Measurements from ENCODE around the gene VENTX. TPM values are rescaled to one million over a fixed set of nuclear protein-coding genes. Genes with fewer than 3 reads are reported as not detected.

Gene VENTX
- total RNA-seq, 1 donor from 2014 or later: not detected

DNA sequence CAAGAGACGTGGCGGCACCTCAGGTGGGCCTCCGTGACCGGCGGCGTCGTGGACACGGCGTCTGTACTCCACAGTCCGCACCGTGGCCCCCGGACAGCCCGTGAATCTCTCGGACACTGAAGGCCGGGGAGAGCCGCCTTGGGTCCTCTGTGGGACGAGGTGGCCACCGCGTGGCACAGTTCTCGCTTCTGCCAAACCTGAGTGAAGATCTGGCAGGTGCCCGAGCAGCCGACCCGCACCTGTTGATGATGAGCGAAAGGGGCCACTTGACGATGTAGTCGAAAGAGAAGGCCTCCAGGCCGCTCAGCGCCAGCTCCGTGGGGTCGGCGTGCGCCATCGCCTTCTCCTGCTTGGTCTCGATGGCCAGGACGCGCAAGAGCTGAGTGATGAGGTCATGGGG, 47.6 kb downstream of the VENTX start:
- no peak for DNase-seq

DNA sequence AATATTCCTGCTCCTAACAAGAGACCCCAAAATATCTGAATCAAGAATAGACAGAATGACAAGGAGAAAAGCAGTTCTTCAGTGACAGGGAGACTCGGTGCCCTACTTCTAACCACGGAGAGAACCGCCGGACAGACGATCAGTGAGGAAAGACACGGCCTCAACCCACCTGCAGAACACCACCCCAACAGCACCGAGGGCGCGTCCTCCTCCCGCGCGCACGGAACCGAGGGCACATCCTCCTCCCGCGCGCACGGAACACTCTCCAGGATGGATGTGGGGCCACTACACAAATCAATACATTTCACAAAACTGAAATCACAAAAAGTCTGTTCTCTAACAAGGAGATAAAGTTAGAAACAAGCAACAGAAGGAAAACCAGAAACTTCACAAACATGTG, 48.7 kb downstream of the VENTX start:
- no peak for DNase-seq

DNA sequence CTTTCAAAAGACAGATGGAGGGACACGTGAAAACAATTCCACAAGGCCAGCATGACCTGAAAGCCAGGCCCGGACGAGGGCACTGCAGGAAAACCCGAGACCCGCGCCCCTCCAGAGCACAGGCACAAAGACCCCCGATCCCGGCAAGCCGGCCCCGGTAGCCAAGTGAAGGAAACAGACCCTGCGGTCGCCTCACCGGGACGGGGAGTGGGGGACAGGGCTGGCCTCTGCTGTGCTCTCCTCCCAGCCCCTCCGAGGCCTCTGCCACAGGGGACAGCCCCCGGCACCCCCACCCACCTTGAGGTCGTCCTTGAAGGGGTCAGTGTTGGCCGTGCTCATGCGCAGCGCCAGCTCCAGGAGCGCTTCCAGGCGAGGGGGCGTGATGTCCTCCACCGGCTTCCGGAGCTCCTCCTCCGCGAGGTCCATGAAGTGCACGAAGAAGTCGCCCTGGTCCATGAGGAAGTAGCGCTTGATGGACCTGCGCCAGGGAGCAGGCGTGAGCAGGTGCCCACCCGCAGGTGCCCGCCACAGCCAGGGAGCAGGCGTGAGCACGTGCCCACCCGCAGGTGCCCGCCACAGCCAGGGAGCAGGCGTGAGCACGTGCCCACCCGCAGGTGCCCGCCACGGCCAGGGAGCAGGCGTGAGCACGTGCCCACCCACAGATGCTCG, 50.3 kb downstream of the VENTX start:
- DNase-seq: no peak

DNA sequence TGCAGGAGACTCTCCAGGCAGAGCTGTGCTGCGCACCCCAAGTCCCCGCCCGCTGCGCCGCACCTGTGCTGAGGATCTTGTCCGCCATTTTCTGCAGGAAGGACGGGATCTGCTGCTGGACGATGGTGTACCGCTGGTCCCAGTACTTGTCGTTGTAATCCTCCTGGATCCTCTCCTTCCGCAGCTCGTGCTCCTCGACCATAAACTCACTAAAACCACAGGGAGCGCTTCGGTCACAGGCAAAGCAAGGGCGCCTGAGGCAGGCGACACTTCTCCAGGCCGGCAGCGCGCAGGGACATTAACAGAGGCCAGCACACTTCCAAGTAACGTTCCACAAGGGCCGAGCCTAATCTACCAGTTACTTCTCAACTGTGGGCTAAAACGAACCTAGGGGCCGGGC, 52.1 kb downstream of the VENTX start:
- no peak for DNase-seq

Other genes with a start within 250 kb of the VENTX start
- 3.3 TPM for gene ADGRA1, start 149.9 kb upstream of the VENTX start, total RNA-seq
- 1.7 TPM for gene KNDC1, start 77.6 kb upstream of the VENTX start, total RNA-seq
- not detected for gene UTF1, start 7.6 kb upstream of the VENTX start, total RNA-seq
- 6.7 TPM for gene ADAM8, start 39.0 kb downstream of the VENTX start, total RNA-seq
- gene TUBGCP2, start 71.0 kb downstream of the VENTX start, total RNA-seq: 47.7 TPM
- 27.6 TPM for gene ZNF511, start 71.1 kb downstream of the VENTX start, total RNA-seq
- not detected for gene CALY, start 99.0 kb downstream of the VENTX start, total RNA-seq
- not detected for gene PRAP1, start 109.5 kb downstream of the VENTX start, total RNA-seq
- gene FUOM, start 120.2 kb downstream of the VENTX start, total RNA-seq: 8.4 TPM
- gene ECHS1, start 135.5 kb downstream of the VENTX start, total RNA-seq: 74.7 TPM
- gene PAOX, start 141.4 kb downstream of the VENTX start, total RNA-seq: 8.0 TPM
- 23.4 TPM for gene MTG1, start 156.3 kb downstream of the VENTX start, total RNA-seq
- gene SPRN, start 186.8 kb downstream of the VENTX start, total RNA-seq: 0.82 TPM
- gene SCART1, start 216.1 kb downstream of the VENTX start, total RNA-seq: 3.1 TPM